Suprapubic skin (tissue), 4 donors: ENCODE measurements around the gene ARPC4.

ENCODE experiments used
- CTCF ChIP-seq, 2 donors: fragments of 200-600 bp in 1 of 2; fragments of 450-650 bp in 1 of 2; sonication (generic) in 1 of 2; IDR thresholded peaks; one replicate each; pipeline ENCODE4 v1.5.1; 2016 to 2019; ENCODE audit warnings: antibody characterized with exemption in 2 of 2, mild to moderate bottlenecking in 1 of 2, moderate library complexity in 1 of 2
- EP300 ChIP-seq: sonication (generic); formaldehyde crosslinking; IDR thresholded peaks from one replicate; pipeline ENCODE4 v1.6.1; 2017; ENCODE audit warnings: antibody characterized with exemption
- POLR2A ChIP-seq, 2 donors: fragments of 450-650 bp; IDR thresholded peaks; one replicate each; pipeline ENCODE4 v1.6.1; 2017; ENCODE audit warnings: antibody characterized with exemption in 2 of 2, mild to moderate bottlenecking in 2 of 2, moderate library complexity in 2 of 2
- POLR2AphosphoS5 ChIP-seq, 3 donors: sonication (generic); formaldehyde crosslinking; IDR thresholded peaks; one replicate each; pipeline ENCODE4 v1.6.1; 2017; ENCODE audit warnings: antibody characterized with exemption in 3 of 3

GRCh38 chr3:9846231-9846630 is 53.3 kb downstream of the ARPC4 start:
- no peak for TF ChIP-seq CTCF (IDR thresholded peaks at IDR 0.05)
- no peak for TF ChIP-seq EP300
- TF ChIP-seq POLR2AphosphoS5 (IDR thresholded peaks at IDR 0.05) = no peak
- TF ChIP-seq POLR2A (IDR thresholded peaks at IDR 0.05) = no peak
